Heart right ventricle (tissue), 16 donors: ENCODE data around the gene COL25A1. TPM values are rescaled to one million over a fixed set of nuclear protein-coding genes. Genes with fewer than 3 reads are reported as not detected.
A peak's percentile ranks its signal among the peaks of the same experiment; 100 is the strongest.

ENCODE experiments used
- ATAC-seq, 8 donors: fragments of 200-7000 bp; cut with Tn5 transposase; one replicate each; pipeline ENCODE4 v1.9.1; 2020; ENCODE audit warnings: mild to moderate bottlenecking in 8 of 8, moderate library complexity in 8 of 8, moderate number of reproducible peaks in 1 of 8
- DNase-seq, 2 donors: peaks; one replicate each; pipeline ENCODE4 v3.0.0-alpha.2; 2020
- H3K27ac ChIP-seq, 10 donors: fragments of 200-600 bp; sonication (generic) in 2 of 10; one replicate each; pipeline versions ENCODE4 v1.5.0 to v1.8.0; 2020 to 2022; ENCODE audit warnings: mild to moderate bottlenecking in 3 of 10
- H3K27me3 ChIP-seq, 7 donors: fragments of 200-600 bp; one replicate each; pipeline ENCODE4 v1.8.0; 2021 to 2022; ENCODE audit warnings: mild to moderate bottlenecking in 2 of 7
- H3K36me3 ChIP-seq, 9 donors: fragments of 200-600 bp; sonication (generic) in 1 of 9; one replicate each; pipeline versions ENCODE4 v1.5.0 to v1.8.0; 2020 to 2022; ENCODE audit warnings: mild to moderate bottlenecking in 2 of 9
- H3K4me1 ChIP-seq, 9 donors: fragments of 200-600 bp; sonication (generic) in 1 of 9; one replicate each; pipeline versions ENCODE4 v1.5.0 to v1.8.0; 2020 to 2022; ENCODE audit warnings: mild to moderate bottlenecking in 4 of 9
- H3K4me3 ChIP-seq, 10 donors: fragments of 200-600 bp; sonication (generic) in 2 of 10; one replicate each; pipeline versions ENCODE4 v1.5.0 to v1.8.0; 2020 to 2022; ENCODE audit warnings: mild to moderate bottlenecking in 7 of 10, moderate library complexity in 2 of 10
- H3K9me3 ChIP-seq, 11 donors: fragments of 200-600 bp in 10 of 11; sonication (generic) in 2 of 11; one replicate each; pipeline versions ENCODE4 v1.5.0 to v1.8.0; 2013 to 2022; ENCODE audit warnings: mild to moderate bottlenecking in 2 of 11, control low read depth in 1 of 11, moderate library complexity in 1 of 11
- CTCF ChIP-seq, 9 donors: fragments of 200-600 bp; sonication (generic) in 2 of 9; IDR thresholded peaks; one replicate each; pipeline versions ENCODE4 v1.5.0 to v1.8.0; 2021 to 2022; ENCODE audit warnings: antibody characterized with exemption in 9 of 9, mild to moderate bottlenecking in 5 of 9, moderate library complexity in 1 of 9
- WGBS, 2 donors: extraction: QIAGEN DNeasy Blood & Tissue Kit; methylation state at CpG; one replicate each; pipeline ENCODE4 v1.1.7; 2013; ENCODE audit warnings: inconsistent platforms in 1 of 2; 5-methylcytosine and 5-hydroxymethylcytosine counted together
- intact Hi-C, 10 donors: fragments of 100-400 bp; cut with DNase I; formaldehyde crosslinking; loops; one replicate each; pipeline versions ENCODE4 v1.11.1 to v1.14.2; 2022
- polyA plus RNA-seq, 2 donors: library from polyadenylated mRNA; stranded (reverse); fragments of 200-250 nt; gene quantifications; one replicate each; pipeline ENCODE4 v1.2.3, GENCODE V29; 2013
- total RNA-seq, 10 donors: library from RNA; stranded (reverse); fragmentation: NEBNext Ultra II Directional in 3 of 10; extraction: Animal tissue kit (Norgen Biotek cat#: 25700) in 3 of 10; gene quantifications; one replicate each; pipeline versions ENCODE4 v1.2.1 to v1.2.4, GENCODE V29; 2021 to 2023
- donor health status: Arrhythmogenic right ventricular cardiomyopathy.
- donor health status: ischemic (EF 13 %, LVEDD 7.1; RV severe dilation, severe dysfunction).
- donor health status: healthy with polysubstance abuse.
- donor health status: DM: no; HTN: yes; CAD: no.
- donor health status: DM: no; HTN: no; CAD: no.
- donor health status: ischemic (EF 25% LVEDD 6.9; RV normal size, moderate dysfunction).
- donor health status: ischemic (EF 25% LVEDD 5.7; RV mildly dilated, moderate dysfunction).
- donor health status: healthy.
- donor health status: DM: yes; HTN: yes; CAD: no.
- donor health status: Ischemic cardiomyopathy.
- donor health status: ischemic (EF 35%, LVEDD 5.7; RV mildly dilated, moderate dysfunction).
- donor health status: nonischemic (EF 11% LVEDD 7.7; RV severe dilation, severe dysfunction).
- donor health status: DM: yes; HTN: yes; CAD: no.
- donor health status: PGD.
- donor health status: ischemic (EF 29% LVEDD 5.4; RV normal size, mild dysfunction).
- donor health status: nonischemic (EF 23%, LVEDD 6.1; RV moderate dilation, normal function).

Gene COL25A1
- total and polyA plus RNA-seq, 12 donors: 0.07 to 1.2 (median 0.41) TPM

DNA sequence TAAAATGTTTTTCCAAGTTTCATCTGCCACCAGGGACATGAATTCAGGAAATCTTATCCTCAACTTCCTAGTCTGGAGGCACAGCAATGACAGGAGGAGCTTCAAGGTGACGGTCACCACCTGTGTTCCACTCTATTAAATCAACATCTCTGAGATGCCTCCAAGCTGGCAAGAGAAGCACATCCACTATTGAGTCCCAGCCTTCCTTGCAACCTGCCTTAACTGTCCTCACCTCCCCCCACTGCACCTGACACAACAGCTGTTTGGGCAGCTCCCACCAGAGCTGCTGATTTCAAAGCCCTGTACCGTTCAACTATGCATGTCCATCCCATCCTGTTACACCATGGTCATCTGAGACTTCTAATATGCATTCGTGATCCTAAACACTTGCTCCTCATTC, 123.4 kb downstream of the COL25A1 start:
- intact Hi-C loops: no loop called here
- no peak for TF ChIP-seq CTCF (IDR thresholded peaks at IDR 0.05)
- Histone ChIP-seq H3K4me1 (peaks cover 0 to 12% (median 7%) of the 10 kb centered on the region in 9 donors), H3K27me3 (no peaks in the 10 kb centered on the region), H3K9me3 (no peaks in the 10 kb centered on the region), H3K36me3 (no peaks in the 10 kb centered on the region), H3K27ac (no peak overlapping the region), H3K4me3 (no peak overlapping the region)
- DNase-seq: no peak
- ATAC-seq: peak in 1 of 8 donors; percentile 29
- 61 to 72% methylated on average over 3 of the region's 3 CpGs for WGBS, 2 donors

DNA sequence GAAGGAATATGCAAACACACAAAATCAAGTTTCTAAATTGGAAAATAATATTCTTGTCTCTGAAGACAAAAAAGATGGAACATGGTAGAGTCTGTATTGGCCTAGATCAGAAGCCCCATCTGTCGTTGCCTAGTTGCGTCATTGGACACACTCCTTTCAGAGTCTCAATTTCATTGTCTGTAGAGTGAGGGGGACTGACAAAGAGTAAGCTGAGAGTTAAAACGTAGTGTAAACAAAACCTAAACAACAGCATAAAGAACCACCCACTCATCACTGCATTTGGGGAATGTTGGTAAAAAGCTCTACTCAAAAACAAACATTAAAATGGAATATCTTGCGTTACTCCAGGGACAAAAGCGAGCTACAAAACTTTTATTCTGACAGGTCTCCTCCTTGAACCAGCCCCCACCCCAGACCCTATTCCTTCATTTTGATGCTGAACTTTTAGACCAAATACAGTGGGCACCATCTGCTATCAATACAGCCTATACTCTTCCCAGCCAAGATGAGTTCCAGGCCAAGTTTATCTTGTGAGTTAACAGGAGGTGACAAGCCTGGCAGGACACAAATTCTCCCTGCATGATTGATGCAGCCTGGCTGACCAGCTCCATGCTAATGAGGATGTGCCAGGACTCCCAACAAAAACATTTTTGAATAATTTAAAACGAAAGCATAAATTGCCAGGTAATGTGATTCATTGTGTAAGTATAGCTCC, 125.2 kb downstream of the COL25A1 start:
- 79% methylated on average over 6 of the region's 6 CpGs for WGBS, 2 donors
- intact Hi-C loops: no loop called here
- Histone ChIP-seq H3K36me3 (no peaks in the 10 kb centered on the region), H3K4me3 (no peak overlapping the region), H3K27ac (no peak overlapping the region), H3K4me1 (no peaks in the 10 kb centered on the region), H3K9me3 (no peaks in the 10 kb centered on the region), H3K27me3 (no peaks in the 10 kb centered on the region)
- peak in 2 of 8 donors; percentile 47 to 63 for ATAC-seq
- DNase-seq: no peak
- TF ChIP-seq CTCF (IDR thresholded peaks at IDR 0.05): no peak

DNA sequence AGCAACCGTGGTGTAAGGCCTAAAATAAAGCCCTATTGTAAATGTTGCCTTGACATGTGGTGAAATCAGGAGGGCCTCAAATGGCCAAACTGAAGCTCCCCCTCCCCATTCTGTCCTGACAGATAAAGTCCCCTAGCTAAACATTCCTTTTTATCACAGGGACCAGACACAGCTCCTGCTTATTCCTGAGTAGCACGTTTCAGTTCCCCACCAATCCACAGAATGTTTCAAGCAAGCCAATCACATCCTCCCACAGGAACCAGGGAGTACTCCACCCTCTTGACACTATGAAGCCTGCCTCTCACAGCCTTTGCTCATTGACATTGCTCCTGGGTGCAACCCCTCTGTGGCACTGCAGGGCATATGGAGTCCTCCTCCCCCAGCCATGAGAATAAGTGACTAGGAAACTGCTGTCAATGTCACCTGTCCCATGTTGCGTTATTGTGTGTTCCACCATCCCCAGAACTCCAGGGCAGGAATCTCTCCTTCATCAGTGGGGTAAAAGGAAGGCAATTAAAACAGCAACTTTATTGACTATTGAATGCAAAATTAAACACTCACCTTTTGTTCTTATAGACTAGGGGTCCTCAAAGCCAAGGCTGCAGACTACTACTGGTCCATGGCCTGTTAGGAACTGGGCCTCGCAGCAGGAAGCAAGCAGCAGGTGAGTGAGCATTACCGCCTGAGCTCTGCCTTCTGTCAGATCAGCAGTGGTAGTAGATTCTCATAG, 128.1 kb downstream of the COL25A1 start:
- Histone ChIP-seq H3K9me3 (no peaks in the 10 kb centered on the region), H3K36me3 (no peaks in the 10 kb centered on the region), H3K4me3 (no peak overlapping the region), H3K4me1 (no peaks in the 10 kb centered on the region), H3K27ac (no peak overlapping the region), H3K27me3 (no peaks in the 10 kb centered on the region)
- WGBS, 2 donors: 77 to 79% methylated on average over 5 of the region's 5 CpGs
- ATAC-seq (no peak), DNase-seq (no peak)
- no peak for TF ChIP-seq CTCF (IDR thresholded peaks at IDR 0.05)
- intact Hi-C loops: no loop called here

DNA sequence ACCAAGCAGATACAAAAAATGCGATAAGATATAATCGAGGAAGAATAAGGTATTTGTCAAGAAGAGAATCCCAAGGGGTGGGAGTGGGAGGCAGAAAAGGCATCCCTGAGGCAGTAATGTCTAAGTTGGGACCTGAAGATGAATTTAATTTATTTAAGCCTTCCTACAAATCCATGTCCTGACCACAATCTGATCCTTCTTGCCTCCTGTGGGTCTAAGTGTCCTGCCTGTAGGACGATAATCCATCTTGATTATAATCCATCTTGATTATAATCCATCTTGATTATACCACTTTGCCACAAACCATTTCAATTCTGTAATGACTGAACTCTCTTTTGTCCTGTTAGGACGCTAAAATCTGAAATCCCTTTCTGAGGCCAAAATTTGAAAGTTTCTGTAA, 130.2 kb downstream of the COL25A1 start:
- Histone ChIP-seq H3K4me3 (no peak overlapping the region), H3K27me3 (no peaks in the 10 kb centered on the region), H3K36me3 (no peaks in the 10 kb centered on the region), H3K27ac (no peak overlapping the region), H3K9me3 (no peaks in the 10 kb centered on the region), H3K4me1 (no peaks in the 10 kb centered on the region)
- ATAC-seq (no peak), DNase-seq (no peak)
- TF ChIP-seq CTCF (IDR thresholded peaks at IDR 0.05): no peak
- WGBS, 2 donors: 82 to 84% methylated on average over 4 of the region's 4 CpGs
- intact Hi-C loops: no loop called here
